ENCODE data around the gene MLH3. TPM values are rescaled to one million over a fixed set of nuclear protein-coding genes. Genes with fewer than 3 reads are reported as not detected.

The MLH3 gene
- total RNA-seq, 1 experiment from 2014 or later, result 23.0 TPM

DNA sequence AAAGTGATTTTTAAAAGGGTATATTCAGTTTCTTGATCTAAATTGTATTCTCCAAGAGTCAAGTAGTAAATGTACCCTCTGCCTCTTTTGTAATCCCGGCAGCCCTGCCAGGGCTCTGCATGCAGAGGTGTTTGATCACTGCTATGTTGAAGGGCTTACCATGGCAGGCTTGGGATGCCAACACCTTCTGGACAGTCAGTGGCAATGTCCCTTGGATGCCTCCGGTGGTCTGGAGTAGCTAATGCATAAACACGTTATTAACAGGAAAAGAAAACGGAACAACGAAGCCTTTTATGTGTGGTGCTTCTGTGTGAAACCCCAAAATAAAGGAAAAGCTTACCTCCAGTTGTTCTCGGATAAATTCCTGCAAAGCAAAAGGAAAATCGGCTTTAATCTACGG is 28.6 kb downstream of the MLH3 start:
- no peak overlapping the region for H3K27ac ChIP-seq (ENCODE audit: insufficient read length, low read depth, low read length)
- no peak overlapping the region for H2AK5ac ChIP-seq (ENCODE audit: insufficient read length, low read length)
- H3K4me1 ChIP-seq (ENCODE audit: insufficient read depth, low read length), result no peaks in the 10 kb centered on the region
- no peak overlapping the region for H2BK15ac ChIP-seq (ENCODE audit: low read depth, low read length)
- no peak overlapping the region for H3K18ac ChIP-seq (ENCODE audit: insufficient read length, low read depth, low read length)
- Mint-ChIP-seq H3K36me3 (ENCODE audit: insufficient read depth in 1 of 3, low read depth in 3 of 3) (peaks cover 0 to 41% (median 24%) of the 10 kb centered on the region in 3 experiments; a peak in 5 of 7 replicates), H3K4me1 (no peaks in the 10 kb centered on the region), H3K9me3 (no peaks in the 10 kb centered on the region), H3K27me3 (ENCODE audit: low read depth) (no peaks in the 10 kb centered on the region), H3K4me3 (no peak overlapping the region), H3K27ac (no peak overlapping the region)
- H3K4ac ChIP-seq (ENCODE audit: low read depth, low read length), result no peak overlapping the region
- H2AFZ ChIP-seq (ENCODE audit: low read length), result no peak overlapping the region
- H2BK120ac ChIP-seq (ENCODE audit: low read depth, low read length, poor library complexity, severe bottlenecking), result no peak overlapping the region
- no peak overlapping the region for H3K56ac ChIP-seq (ENCODE audit: insufficient read length, low read depth, low read length)
- no peak overlapping the region for H2BK12ac ChIP-seq (ENCODE audit: insufficient read length, low read depth, low read length)
- no peak overlapping the region for H3K14ac ChIP-seq (ENCODE audit: insufficient read depth, low read length)
- no peaks in the 10 kb centered on the region for H3K79me2 ChIP-seq (ENCODE audit: insufficient read depth, low read length)
- no peak overlapping the region for H2BK20ac ChIP-seq (ENCODE audit: low read depth, low read length, poor library complexity, severe bottlenecking)
- no peak overlapping the region for H3K9ac ChIP-seq (ENCODE audit: extremely low read depth, insufficient read length, low read length)
- H3K27me3 ChIP-seq (ENCODE audit: insufficient read depth, low read length), result no peaks in the 10 kb centered on the region
- no CpG with 5 or more reads among the region's 8 CpGs for WGBS (ENCODE audit: extremely low coverage, insufficient read length, low lambda C conversion rate)
- H4K91ac ChIP-seq (ENCODE audit: insufficient read length, low read depth, low read length), result no peak overlapping the region
- H3K23ac ChIP-seq (ENCODE audit: insufficient read length, low read depth, low read length), result no peak overlapping the region
- no peak overlapping the region for H4K8ac ChIP-seq (replicated peaks; ENCODE audit: insufficient read length, low read depth, low read length)
- no peak overlapping the region for H3K4me2 ChIP-seq (ENCODE audit: insufficient read depth, insufficient read length, low read length)
- TF ChIP-seq CTCF (conservative IDR thresholded peaks at IDR 0.05), result peak; percentile 66
- H4K5ac ChIP-seq (ENCODE audit: insufficient read length, low read depth, low read length), result no peak overlapping the region
- no peak overlapping the region for H2BK5ac ChIP-seq (ENCODE audit: insufficient read length, low read length)
- no peaks in the 10 kb centered on the region for H3K79me1 ChIP-seq (ENCODE audit: insufficient read depth, low read depth, low read length, poor library complexity, severe bottlenecking)
- no peaks in the 10 kb centered on the region for H3K9me3 ChIP-seq (ENCODE audit: control insufficient read depth, low read depth, low read length)
- no peaks in the 10 kb centered on the region for H3K23me2 ChIP-seq (ENCODE audit: insufficient read length, low read depth, low read length, poor library complexity, severe bottlenecking)
- peak; percentile 40 for DNase-seq
- H3T11ph ChIP-seq (ENCODE audit: low read length), result no peak overlapping the region
- no peaks in the 10 kb centered on the region for H4K20me1 ChIP-seq (ENCODE audit: control insufficient read depth, insufficient read depth, insufficient read length)

Data from H9 (cell line).